GM04503 (cell line): ENCODE data around the gene PHC2.

Source experiments
- DNase-seq: peaks from one replicate; pipeline ENCODE4 v3.0.0-alpha.2; 2012; ENCODE audit warnings: low read depth

PHC2 gene

DNA sequence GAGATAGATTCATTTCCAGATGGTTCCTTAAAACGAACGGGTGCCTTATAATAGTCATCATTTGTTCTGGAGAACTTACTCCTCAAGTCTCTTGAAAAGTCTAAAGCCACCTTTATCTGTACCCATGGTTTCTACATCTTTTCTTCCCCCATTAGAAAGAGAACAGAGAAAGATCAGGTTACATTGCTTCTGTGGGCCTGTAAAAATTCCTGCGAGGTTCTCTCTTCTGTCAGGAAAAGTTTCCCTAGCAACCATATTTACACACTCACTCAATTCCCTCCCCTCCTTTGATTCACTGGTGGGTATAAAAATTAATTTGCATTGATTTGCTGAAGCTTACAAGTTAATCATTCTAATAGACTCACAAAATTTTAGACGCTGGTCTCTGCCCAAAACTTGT lies 6.7 kb downstream of the PHC2 start:
- no peak for DNase-seq

DNA sequence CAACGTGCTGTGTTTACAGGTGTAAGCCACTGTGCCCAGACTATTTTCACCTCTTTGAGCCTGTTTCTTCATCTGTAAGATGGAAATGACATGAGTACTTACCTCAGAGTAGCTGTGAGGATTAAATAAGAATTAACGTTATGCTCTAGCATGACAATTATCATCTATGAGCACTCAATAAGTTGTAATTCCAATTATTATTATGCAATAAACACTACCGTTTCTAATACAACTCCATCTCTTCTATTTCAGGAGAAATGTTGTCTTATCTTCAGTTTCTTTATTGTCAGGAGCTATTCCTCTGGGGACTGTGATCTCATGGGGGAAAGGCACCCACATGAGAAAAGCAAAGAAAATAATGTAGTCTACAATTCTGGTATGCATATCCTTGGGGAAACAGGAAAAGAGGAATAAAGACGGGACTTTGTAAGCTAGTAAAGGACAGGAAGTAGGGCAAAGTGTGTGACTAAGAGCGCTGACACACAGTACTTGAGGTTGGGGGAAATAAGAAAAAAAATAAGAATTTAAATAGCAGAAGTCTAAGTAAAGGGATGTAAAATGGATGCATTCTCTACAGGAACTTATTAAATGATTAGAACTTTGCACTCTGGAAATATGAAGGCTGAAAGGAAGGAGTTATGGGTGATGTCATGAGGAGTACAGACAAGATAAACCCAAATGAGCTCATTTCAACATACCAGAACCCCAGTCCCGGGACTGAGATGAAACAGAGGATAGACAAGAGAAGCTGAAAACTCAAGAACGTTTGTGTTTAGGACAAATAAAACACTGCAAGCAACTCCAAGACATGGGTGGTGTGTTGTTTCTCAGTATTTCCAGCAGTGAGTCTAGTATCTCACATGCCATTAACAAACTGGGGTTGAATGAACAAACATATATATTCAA lies 9.8 kb downstream of the PHC2 start:
- DNase-seq: no peak

GRCh38 chr1:33418811-33419210 lies 12.1 kb downstream of the PHC2 start:
- no peak for DNase-seq

DNA sequence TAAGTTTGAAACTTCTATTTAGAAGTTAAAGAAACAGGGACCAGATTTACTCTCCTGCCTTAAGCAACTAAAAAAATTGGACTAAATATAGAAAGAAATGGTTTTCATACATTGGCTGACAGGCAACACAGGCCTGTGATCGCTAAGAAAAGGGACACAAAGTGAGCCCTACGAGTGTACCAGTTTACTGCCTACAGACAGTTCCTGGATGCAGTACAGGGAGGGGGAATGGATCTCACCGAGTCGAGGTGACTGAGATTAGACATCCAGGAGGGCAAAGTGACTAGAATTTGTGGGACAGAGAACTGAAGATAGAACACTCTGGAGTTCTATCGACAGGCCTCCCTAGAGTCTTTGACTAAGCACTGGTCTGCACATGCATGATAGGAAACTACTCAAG lies 16.0 kb downstream of the PHC2 start:
- DNase-seq: no peak

DNA sequence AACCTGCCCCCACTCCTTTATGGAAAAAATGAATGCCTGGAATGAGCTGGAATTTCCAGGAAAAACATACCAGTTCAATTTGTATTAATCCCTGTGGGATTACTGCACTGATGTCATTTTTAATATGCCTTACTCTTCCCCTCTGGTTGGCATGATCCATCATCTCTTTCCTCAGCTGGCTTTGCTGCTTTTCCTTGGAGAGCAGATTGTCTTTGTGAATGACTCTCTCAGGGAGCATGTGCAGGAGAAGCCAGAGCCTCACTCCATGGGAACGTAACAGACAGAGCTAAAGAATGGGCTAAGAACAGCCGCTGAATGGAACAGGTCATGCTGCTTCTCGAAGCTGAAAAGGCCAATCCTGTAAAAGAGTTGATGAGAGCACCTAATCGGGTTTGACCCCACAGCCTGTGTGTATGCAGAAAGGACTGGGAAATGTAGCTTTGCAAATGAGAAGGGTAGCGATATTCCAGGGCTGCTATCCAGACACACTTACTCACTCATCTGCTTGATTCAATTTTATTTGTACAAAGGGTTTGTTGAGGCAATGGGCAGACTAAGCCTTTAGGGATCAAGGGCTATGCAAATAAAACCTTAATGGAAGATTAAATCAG lies 20.7 kb downstream of the PHC2 start:
- peak; percentile 73 for DNase-seq

- no peak for DNase-seq
Observed at GRCh38 chr1:33408093-33408436, 22.8 kb downstream of the PHC2 start.

GRCh38 chr1:33407352-33408092 lies 23.4 kb downstream of the PHC2 start:
- no peak for DNase-seq

- no peak for DNase-seq
Observed at GRCh38 chr1:33402206-33402605, 28.7 kb downstream of the PHC2 start.

DNA sequence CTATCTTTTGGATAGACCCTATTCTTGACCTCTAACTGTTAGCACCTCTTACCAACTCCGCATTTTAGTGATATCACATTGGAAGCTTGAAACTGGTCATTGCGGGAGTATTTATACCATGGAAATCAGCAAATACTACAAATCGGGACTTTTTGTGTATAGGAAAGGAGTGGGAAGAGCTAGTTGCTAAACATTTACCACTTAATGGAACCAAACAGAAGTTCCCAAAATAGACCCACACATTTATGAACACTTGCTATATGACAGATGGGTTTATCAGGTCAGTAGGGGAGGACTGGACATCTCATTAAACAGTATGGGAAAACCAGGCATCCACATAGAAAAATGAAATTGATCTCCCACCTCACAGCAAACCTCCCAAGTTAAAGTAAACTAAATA lies 29.4 kb downstream of the PHC2 start:
- DNase-seq: no peak

- no peak for DNase-seq
Observed at GRCh38 chr1:33400153-33400911, 30.6 kb downstream of the PHC2 start.

DNA sequence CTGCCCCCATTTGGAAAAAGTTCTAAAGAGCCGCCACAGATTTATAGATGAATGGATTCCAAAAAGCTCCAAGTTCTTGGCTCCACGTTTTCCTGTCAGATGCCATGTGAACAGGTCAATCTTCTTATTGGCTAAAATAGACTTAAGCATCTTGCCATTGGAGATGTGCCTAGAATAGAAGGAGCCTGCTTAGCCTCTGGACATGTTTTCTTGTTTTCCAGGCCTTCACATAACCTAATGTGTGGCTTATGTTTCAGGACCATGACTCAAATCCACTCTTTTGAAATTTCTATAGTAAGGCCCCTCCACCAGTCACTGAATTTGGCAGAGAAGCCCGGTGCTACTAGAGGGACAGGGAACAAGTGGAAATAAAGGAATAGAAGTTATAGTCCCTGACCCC lies 31.5 kb downstream of the PHC2 start:
- DNase-seq: no peak

DNA sequence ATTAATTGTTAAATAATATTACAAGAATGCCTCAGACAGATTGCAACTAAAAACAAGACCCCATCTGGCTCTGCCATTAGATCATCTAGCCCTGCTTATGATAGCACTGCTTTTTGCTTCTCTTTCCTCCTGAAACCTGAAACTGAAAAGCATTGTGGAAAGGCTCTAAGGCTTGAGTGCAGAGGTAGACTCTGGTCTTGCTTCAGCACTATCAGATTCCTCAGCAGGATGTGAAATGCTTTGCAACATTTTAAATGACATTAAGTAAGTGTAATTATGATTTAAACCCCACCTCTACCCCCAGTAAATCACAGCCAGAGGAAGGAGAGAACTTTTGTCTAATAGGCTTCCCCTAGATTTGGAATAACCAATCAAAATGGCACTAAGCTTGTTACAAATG lies 32.9 kb downstream of the PHC2 start:
- DNase-seq: no peak

GRCh38 chr1:33397125-33397506 lies 33.8 kb downstream of the PHC2 start:
- DNase-seq: no peak

GRCh38 chr1:33396188-33397124 lies 34.4 kb downstream of the PHC2 start:
- no peak for DNase-seq

DNA sequence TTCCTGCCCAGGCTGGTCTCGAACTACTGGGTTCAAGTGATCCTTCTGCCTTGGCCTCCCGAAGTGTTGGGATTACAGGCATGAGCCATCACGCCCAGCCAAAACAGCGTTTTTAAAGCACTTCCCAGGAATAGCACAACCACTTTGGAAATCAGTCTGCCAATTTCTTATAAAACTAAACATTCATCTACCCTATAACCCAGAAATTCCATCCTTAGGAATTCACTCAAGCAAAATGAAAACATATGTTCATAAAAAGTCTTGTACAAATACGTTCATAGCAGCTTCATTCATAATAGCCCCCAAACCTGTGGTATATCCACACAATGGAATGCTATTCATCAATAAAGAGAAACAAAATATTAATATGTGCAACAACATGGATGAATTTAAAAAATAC lies 36.1 kb downstream of the PHC2 start:
- no peak for DNase-seq

DNA sequence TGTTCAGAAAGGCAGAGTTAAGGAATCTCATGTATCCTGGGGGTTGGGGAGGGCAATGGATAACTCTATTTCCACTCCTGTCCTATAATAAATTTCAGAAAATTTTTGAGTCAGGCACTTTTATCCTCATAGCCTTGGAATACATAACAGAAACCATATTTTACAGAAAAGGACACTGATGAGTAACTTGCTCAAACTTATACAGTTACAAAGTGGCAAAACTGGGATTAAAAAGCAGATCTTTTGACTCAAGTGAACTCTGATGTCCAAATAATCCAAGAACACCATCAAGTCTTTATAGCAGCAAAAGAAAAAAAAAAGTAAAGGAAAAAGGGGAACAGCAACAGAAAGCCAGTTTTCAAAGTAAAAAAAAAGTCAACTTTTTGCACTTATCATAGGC lies 36.9 kb downstream of the PHC2 start:
- no peak for DNase-seq

GRCh38 chr1:33393524-33393923 lies 37.4 kb downstream of the PHC2 start:
- DNase-seq: no peak

- DNase-seq: no peak
Observed at GRCh38 chr1:33392639-33393038, 38.3 kb downstream of the PHC2 start.

DNA sequence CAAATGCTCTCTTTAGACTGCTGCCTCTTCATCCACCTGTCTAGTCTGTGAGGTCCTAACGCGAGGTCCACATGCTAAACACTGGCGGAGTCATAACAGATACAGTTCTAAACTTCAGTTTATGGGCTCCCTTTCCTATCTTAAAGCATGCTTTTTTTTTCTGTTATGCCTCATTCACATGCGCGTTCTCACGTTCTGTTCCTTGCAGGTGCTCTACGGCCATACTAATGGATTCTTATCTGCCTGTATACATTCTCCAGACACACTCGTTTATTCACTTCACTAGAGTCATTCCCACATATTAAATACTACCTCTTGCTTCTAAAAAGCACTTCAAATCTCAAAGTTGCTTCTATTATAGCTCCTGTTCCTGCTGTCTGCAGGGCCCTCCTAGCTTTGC lies 38.7 kb downstream of the PHC2 start:
- DNase-seq: no peak

GRCh38 chr1:33391343-33392078 lies 39.4 kb downstream of the PHC2 start:
- no peak for DNase-seq

DNA sequence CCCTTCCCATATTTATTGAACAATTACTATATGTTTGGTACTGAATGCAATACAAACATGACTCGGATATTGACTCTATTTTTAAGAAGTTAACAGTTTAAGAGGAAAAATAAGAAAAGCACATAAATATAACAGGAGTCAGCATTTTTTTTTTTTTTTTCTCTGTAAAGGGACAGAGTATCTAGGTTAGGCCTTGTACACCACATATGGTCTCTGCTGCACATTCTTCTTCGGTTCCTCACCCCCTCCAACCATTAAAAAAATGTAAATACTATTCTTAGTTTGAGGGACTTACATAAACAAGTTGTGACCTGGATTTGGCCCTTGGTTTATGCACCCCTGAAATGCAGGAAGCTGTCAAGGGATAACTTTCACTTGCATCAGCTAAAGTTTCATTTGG lies 40.4 kb downstream of the PHC2 start:
- DNase-seq: no peak
